ENCODE results near the gene TNS3. TPM values are rescaled to one million over a fixed set of nuclear protein-coding genes. Genes with fewer than 3 reads are reported as not detected.
A peak's percentile ranks its signal among the peaks of the same experiment; 100 is the strongest.

TNS3 gene
- total RNA-seq, 1 experiment from 2014 or later: 533 TPM

DNA sequence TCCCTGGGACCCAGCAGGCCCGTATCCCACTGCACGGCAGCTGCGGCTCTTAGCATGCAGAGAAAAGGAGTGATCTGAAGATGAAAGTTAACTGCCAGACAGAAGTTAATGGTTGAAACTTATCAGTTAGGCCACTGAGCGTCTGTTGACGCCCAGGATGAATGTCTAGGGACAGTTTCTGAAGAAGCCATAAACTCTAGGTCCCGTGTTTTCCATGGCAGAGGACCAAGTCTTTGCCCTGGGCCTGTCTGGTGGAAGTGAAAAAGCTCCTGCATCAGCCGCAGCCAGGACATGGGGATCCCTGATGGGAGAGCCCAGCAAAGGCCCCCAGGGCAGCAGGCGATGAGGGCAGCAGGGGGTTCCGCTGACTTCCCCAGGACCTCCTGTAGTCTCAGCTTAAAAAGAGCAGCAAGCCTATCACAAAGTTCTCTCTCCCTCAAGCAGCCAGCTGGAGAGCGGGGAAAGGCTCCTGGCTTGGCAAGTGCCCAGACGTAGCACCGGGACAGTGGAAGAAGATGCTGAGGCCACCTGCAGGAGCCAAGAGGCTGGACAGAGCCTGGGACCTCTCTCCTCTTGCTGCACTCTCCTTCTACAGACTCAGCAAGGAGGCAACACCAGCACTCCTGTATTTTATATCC is 79.6 kb downstream of the TNS3 start:
- H3K4me1 ChIP-seq (ENCODE audit: control insufficient read depth, insufficient read depth, low read length): peaks cover 100% of the 10 kb centered on the region
- no peaks in the 10 kb centered on the region for H3K9me3 ChIP-seq (ENCODE audit: control insufficient read depth, insufficient read depth, low read depth, low read length)
- no peaks in the 10 kb centered on the region for H3K27me3 ChIP-seq (ENCODE audit: control insufficient read depth, insufficient read depth, low read length)
- in situ Hi-C loops (cut with HindIII; ENCODE audit: low pct_unique_long_range_greater_than_20kb, low sequenced_read_pairs) (no loop called here), intact Hi-C loops (cut with micrococcal nuclease; ENCODE audit: unreplicated experiment) (no loop called here)
- no TSS peak for BruUV-seq (replicated peaks)
- peak overlapping the region; percentile 91 for H3K27ac ChIP-seq (ENCODE audit: low read length)
- H3K4me3 ChIP-seq (ENCODE audit: low read depth in 2 of 2, low read length in 2 of 2): no peak overlapping the region
- peaks cover 29% of the 10 kb centered on the region for H3K36me3 ChIP-seq (ENCODE audit: control insufficient read depth, insufficient read depth, low read length)
- DNase-seq (ENCODE audit: low read depth, low spot score): no peak
- TF ChIP-seq CTCF (IDR thresholded peaks at IDR 0.05) (no peak), TCF7L2 (IDR thresholded peaks at IDR 0.05; ENCODE audit: low read depth, low read length) (peak; percentile 36; the same call in 1 of the 2 replicates), SIN3A (IDR thresholded peaks at IDR 0.05; ENCODE audit: borderline replicate concordance, insufficient read depth, low read depth, low read length) (0 out of 2 replicates have a peak, but pooled peaks have one; percentile 17), POLR2AphosphoS5 (IDR thresholded peaks at IDR 0.05; ENCODE audit: low read depth, low read length) (peak; percentile 41)
- TF ChIP-seq, protein P1, sequence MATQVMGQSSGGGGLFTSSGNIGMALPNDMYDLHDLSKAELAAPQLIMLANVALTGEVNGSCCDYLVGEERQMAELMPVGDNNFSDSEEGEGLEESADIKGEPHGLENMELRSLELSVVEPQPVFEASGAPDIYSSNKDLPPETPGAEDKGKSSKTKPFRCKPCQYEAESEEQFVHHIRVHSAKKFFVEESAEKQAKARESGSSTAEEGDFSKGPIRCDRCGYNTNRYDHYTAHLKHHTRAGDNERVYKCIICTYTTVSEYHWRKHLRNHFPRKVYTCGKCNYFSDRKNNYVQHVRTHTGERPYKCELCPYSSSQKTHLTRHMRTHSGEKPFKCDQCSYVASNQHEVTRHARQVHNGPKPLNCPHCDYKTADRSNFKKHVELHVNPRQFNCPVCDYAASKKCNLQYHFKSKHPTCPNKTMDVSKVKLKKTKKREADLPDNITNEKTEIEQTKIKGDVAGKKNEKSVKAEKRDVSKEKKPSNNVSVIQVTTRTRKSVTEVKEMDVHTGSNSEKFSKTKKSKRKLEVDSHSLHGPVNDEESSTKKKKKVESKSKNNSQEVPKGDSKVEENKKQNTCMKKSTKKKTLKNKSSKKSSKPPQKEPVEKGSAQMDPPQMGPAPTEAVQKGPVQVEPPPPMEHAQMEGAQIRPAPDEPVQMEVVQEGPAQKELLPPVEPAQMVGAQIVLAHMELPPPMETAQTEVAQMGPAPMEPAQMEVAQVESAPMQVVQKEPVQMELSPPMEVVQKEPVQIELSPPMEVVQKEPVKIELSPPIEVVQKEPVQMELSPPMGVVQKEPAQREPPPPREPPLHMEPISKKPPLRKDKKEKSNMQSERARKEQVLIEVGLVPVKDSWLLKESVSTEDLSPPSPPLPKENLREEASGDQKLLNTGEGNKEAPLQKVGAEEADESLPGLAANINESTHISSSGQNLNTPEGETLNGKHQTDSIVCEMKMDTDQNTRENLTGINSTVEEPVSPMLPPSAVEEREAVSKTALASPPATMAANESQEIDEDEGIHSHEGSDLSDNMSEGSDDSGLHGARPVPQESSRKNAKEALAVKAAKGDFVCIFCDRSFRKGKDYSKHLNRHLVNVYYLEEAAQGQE (IDR thresholded peaks at IDR 0.05; ENCODE audit: insufficient read depth in 1 of 2, low read depth in 2 of 2, low read length in 1 of 2): peak; percentile 53 to 60; a peak in 2 of 4 replicates
- CTCF ChIA-PET: no interaction called here
- POLR2A ChIA-PET: no interaction called here
- peak; percentile 18 for ATAC-seq

DNA sequence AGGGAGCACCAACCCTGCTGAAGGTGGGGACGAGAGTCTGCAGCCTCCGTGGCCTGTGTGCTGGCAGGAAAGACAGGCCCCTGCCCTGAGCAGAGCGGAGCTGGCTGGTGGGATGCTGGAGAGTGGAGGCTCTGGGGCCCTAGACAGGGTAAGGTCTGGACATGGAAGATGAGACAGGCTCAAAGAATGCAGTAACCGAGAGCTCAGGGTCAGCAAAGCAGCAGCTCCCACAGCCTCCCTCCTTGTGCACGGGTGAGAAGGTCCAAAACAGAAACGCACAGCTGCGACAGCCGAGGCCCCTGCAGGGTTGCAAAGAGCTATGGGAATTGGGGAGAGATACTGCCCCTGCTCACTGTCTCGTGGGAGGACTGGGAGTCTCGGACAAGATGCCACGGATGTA is 80.5 kb downstream of the TNS3 start:
- Histone ChIP-seq H3K36me3 (ENCODE audit: control insufficient read depth, insufficient read depth, low read length) (peaks cover 23% of the 10 kb centered on the region), H3K4me1 (ENCODE audit: control insufficient read depth, insufficient read depth, low read length) (peaks cover 100% of the 10 kb centered on the region), H3K9me3 (ENCODE audit: control insufficient read depth, insufficient read depth, low read depth, low read length) (no peaks in the 10 kb centered on the region), H3K27me3 (ENCODE audit: control insufficient read depth, insufficient read depth, low read length) (no peaks in the 10 kb centered on the region), H3K27ac (ENCODE audit: low read length) (peak overlapping the region; percentile 91), H3K4me3 (ENCODE audit: low read depth in 2 of 2, low read length in 2 of 2) (no peak overlapping the region)
- ChIA-PET CTCF (no interaction called here), POLR2A (no interaction called here)
- no peak for DNase-seq (ENCODE audit: low read depth, low spot score)
- intact Hi-C loops (cut with micrococcal nuclease; ENCODE audit: unreplicated experiment) (no loop called here), in situ Hi-C loops (cut with HindIII; ENCODE audit: low pct_unique_long_range_greater_than_20kb, low sequenced_read_pairs) (no loop called here)
- peak; percentile 60 for ATAC-seq
- no peak for TF ChIP-seq TCF7L2 (IDR thresholded peaks at IDR 0.05; ENCODE audit: low read depth, low read length)
- no peak for TF ChIP-seq SIN3A (IDR thresholded peaks at IDR 0.05; ENCODE audit: borderline replicate concordance, insufficient read depth, low read depth, low read length)
- no peak for TF ChIP-seq CTCF (IDR thresholded peaks at IDR 0.05)
- TF ChIP-seq, protein P1 (IDR thresholded peaks at IDR 0.05; ENCODE audit: insufficient read depth in 1 of 2, low read depth in 2 of 2, low read length in 1 of 2): 0 out of 4 replicates have a peak, but pooled peaks of 1 of the 2 experiments have one; percentile 26
- 0 out of 2 replicates have a peak, but pooled peaks have one; percentile 24 for TF ChIP-seq POLR2AphosphoS5 (IDR thresholded peaks at IDR 0.05; ENCODE audit: low read depth, low read length)
- BruUV-seq (replicated peaks): no TSS peak
